Activated CD4-positive, alpha-beta memory T cell treated with anti-CD3 and anti-CD28 coated beads, Interleukin-2, amount 10 ng/mL, durations not matched to agents 7 days and 5 days (primary cell): ENCODE data around the gene TBCB. TPM values are rescaled to one million over a fixed set of nuclear protein-coding genes. Genes with fewer than 3 reads are reported as not detected.
"Not testable (repeated sequence)": the region's sequence is repeated elsewhere in the genome, so short reads cannot be mapped to it uniquely, and the experiment has no call there.

Experiments
- CTCF ChIA-PET: fragments of 350-600 bp; sonication (Branson Sonifier 250); formaldehyde crosslinking; loops from one replicate; lab custom pipeline; 2021; ENCODE audit warnings: antibody characterized with exemption, inconsistent platforms; lab: Charles Lee
- POLR2A ChIA-PET: fragments of 350-600 bp; sonication (Branson Sonifier 250); formaldehyde crosslinking; loops from one replicate; lab custom pipeline; 2021; ENCODE audit warnings: antibody characterized with exemption; lab: Charles Lee
- DNase-seq: peaks from one replicate; pipeline ENCODE4 v3.0.0-alpha.2; 2020
- H3K27ac Mint-ChIP-seq: one replicate; pipeline ENCODE4 v1.8.0; 2021; ENCODE audit warnings: mild to moderate bottlenecking, mixed read lengths
- H3K27me3 Mint-ChIP-seq: one replicate; pipeline ENCODE4 v1.8.0; 2021; ENCODE audit warnings: mixed read lengths
- H3K36me3 Mint-ChIP-seq: one replicate; pipeline ENCODE4 v1.8.0; 2021; ENCODE audit warnings: low read depth, mixed read lengths
- H3K4me1 Mint-ChIP-seq: one replicate; pipeline ENCODE4 v1.8.0; 2021; ENCODE audit warnings: mixed read lengths
- H3K4me3 Mint-ChIP-seq: one replicate; pipeline ENCODE4 v1.8.0; 2021; ENCODE audit warnings: mild to moderate bottlenecking, mixed read lengths
- H3K9me3 Mint-ChIP-seq: one replicate; pipeline ENCODE4 v1.8.0; 2021; ENCODE audit warnings: mixed read lengths
- total RNA-seq, 2 experiments: library from RNA; stranded (reverse); gene quantifications; one replicate each; pipeline ENCODE4 v1.2.3, GENCODE V29; 2021

Gene TBCB
- total RNA-seq, 2 experiments from 2014 or later = 185 to 200 TPM

DNA sequence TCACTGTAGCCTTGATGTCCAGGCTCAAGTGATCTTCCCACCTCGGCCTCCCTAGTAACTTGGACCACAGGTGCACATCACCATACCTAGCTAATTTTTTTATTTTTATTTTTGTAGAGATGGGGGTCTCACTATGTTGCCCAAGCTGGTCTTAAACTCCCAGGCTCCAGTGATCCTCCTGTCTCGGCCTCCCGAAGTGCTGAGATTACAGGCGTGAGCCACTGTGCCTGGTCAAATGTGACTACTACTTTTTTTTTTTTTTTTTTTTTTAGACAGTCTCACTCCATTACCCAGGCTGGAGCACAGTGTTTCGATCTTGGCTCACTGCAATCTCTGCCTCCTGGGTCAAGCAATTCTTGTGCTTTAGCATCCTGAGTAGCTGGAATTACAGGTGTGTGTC, 57.6 kb downstream of the TBCB start:
- Mint-ChIP-seq H3K27ac (no peak overlapping the region), H3K4me1 (peaks cover 5% of the 10 kb centered on the region), H3K9me3 (no peaks in the 10 kb centered on the region), H3K4me3 (no peak overlapping the region), H3K27me3 (no peaks in the 10 kb centered on the region), H3K36me3 (no peaks in the 10 kb centered on the region)
- CTCF ChIA-PET = interaction anchor here (13.0 kb wide), 1 partner anchor 45 kb away, joined by 150 read pairs; no protein-coding TSS in a partner anchor
- no peak for DNase-seq
- POLR2A ChIA-PET = no interaction called here

DNA sequence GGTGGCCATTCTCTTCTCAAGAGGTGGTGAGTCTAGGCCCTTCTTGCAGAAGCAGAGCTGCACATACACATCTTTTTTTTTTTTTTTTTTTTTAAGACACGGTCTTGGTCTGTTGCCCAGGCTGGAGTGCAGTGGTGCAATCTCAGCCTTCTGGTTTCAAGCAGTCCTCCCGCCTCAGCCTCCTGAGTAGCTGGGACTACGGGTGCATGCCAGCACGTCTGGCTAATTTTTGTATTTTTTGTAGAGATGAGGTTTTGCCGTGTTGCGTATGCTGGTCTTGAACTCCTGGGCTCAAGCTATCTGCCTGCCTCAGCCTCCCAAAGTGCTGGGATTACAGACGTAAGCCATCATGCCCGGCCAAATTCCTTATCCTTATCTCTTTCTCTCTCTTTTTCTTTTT, 58.6 kb downstream of the TBCB start:
- H3K36me3 Mint-ChIP-seq, H3K4me1 Mint-ChIP-seq, H3K4me3 Mint-ChIP-seq, DNase-seq, H3K9me3 Mint-ChIP-seq, POLR2A ChIA-PET, H3K27ac Mint-ChIP-seq, H3K27me3 Mint-ChIP-seq: not testable (repeated sequence)
- CTCF ChIA-PET = interaction anchor here (0.6 to 13.0 kb wide), 2 partner anchors 46 to 338 kb away, joined by 5 to 150 read pairs; no protein-coding TSS in a partner anchor

Other genes with a start within 250 kb of the TBCB start
- gene APLP1, start 246.9 kb upstream of the TBCB start, total RNA-seq = 1 to 10 TPM in 1 of 2 experiments, under 1 TPM in 1; 0.76 to 1.1 TPM
- gene NFKBID, start 214.9 kb upstream of the TBCB start, total RNA-seq = 10 to 100 TPM; 36.3 to 40.3 TPM
- gene HCST, start 212.9 kb upstream of the TBCB start, total RNA-seq = 100 to 1,000 TPM; 204 to 218 TPM
- gene TYROBP, start 207.2 kb upstream of the TBCB start, total RNA-seq = 1 to 10 TPM in 1 of 2 experiments, under 1 TPM in 1; 0.58 to 1.1 TPM
- 10 to 100 TPM; 13.5 to 17.0 TPM for gene LRFN3, start 179.1 kb upstream of the TBCB start, total RNA-seq
- 10 to 100 TPM; 17.3 to 18.3 TPM for gene SDHAF1, start 120.3 kb upstream of the TBCB start, total RNA-seq
- gene SYNE4, start 106.7 kb upstream of the TBCB start, total RNA-seq = 1 to 10 TPM; 1.6 to 2.5 TPM
- gene ALKBH6, start 101.3 kb upstream of the TBCB start, total RNA-seq = 10 to 100 TPM; 44.7 to 45.4 TPM
- 1 to 10 TPM; 1.7 to 2.2 TPM for gene CLIP3, start 82.6 kb upstream of the TBCB start, total RNA-seq
- gene THAP8, start 61.2 kb upstream of the TBCB start, total RNA-seq = 1 to 10 TPM; 5.7 TPM
- 10 to 100 TPM; 24.1 to 25.0 TPM for gene WDR62, start 60.6 kb upstream of the TBCB start, total RNA-seq
- gene OVOL3, start 4.3 kb upstream of the TBCB start, total RNA-seq = not detected
- gene POLR2I, start 593 bp upstream of the TBCB start, total RNA-seq = 10 to 100 TPM; 47.3 to 57.4 TPM
- gene CAPNS1, start 24.6 kb downstream of the TBCB start, total RNA-seq = 100 to 1,000 TPM; 520 to 539 TPM
- not detected for gene COX7A1, start 37.0 kb downstream of the TBCB start, total RNA-seq
- 1 to 10 TPM; 2.0 to 3.5 TPM for gene ZNF565, start 99.2 kb downstream of the TBCB start, total RNA-seq
- 10 to 100 TPM; 64.6 to 68.4 TPM for gene ZNF146, start 99.6 kb downstream of the TBCB start, total RNA-seq